ENCODE measurements around the gene PTPRE. TPM values are rescaled to one million over a fixed set of nuclear protein-coding genes. Genes with fewer than 3 reads are reported as not detected.

Gene PTPRE
- total RNA-seq, 1 donor: 0.09 TPM

DNA sequence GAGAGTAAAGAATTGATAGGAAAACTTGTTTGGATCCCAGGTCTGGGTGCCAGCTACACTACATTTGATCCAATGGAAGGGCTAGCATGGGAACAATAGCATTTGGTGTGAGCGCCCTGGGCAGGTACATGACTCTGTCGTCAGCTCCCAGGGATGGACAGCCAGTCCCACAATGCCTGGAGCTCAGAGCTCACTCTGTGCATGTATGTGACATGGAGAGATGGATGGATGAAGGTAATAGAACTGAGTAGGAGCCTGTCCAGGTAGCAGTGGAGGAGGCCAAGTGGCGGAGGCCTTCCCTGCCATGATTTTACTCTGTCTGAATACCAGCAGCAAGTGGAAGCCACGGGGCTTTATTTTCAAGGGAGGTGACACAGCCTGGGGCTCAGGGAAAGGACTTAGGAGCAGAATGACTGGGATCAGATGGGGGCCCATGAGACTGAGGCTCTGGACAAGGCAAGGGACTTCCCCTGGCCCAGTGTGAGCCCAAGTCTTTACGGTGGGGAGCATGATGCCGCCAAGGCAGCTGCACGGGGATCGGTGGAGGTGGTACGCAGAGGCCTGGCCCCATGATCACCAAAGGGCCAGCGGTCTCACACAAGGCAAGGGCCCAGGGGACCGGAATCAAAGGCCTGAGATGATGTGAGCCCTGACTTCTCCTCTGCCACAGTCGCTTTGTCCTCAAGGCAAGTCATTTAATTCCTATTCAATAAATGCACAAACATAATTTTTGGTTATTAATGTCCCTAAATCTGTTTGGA is 5.9 kb downstream of the PTPRE start:
- TF ChIP-seq, protein P1, sequence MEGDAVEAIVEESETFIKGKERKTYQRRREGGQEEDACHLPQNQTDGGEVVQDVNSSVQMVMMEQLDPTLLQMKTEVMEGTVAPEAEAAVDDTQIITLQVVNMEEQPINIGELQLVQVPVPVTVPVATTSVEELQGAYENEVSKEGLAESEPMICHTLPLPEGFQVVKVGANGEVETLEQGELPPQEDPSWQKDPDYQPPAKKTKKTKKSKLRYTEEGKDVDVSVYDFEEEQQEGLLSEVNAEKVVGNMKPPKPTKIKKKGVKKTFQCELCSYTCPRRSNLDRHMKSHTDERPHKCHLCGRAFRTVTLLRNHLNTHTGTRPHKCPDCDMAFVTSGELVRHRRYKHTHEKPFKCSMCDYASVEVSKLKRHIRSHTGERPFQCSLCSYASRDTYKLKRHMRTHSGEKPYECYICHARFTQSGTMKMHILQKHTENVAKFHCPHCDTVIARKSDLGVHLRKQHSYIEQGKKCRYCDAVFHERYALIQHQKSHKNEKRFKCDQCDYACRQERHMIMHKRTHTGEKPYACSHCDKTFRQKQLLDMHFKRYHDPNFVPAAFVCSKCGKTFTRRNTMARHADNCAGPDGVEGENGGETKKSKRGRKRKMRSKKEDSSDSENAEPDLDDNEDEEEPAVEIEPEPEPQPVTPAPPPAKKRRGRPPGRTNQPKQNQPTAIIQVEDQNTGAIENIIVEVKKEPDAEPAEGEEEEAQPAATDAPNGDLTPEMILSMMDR (IDR thresholded peaks at IDR 0.05; ENCODE audit: insufficient read depth, low read length): no peak
- no peak overlapping the region for H3K4me3 ChIP-seq (ENCODE audit: low read depth, low read length)
- no peak for DNase-seq (ENCODE audit: low read depth)

DNA sequence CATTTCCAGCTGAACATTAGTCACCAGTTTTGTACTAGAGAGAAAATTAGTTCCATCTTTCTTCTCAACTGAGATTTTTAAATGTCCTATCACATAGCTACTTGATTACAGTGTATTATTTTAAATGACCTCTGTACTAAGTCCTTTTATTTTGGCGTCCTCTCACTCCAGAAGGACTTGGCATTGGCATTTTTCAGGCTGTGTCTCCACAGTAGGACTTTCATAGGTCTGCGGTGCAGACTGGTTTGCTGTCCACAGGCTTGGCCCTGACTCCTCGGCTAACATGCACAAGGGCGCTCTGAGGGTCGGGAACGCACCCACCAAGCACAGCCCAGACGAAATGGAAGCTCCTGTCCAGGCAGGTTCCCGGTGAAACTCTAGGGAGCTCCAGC is 6.5 kb downstream of the PTPRE start:
- no peak for DNase-seq (ENCODE audit: low read depth)
- TF ChIP-seq, protein P1 (IDR thresholded peaks at IDR 0.05; ENCODE audit: insufficient read depth, low read length): no peak
- H3K4me3 ChIP-seq (ENCODE audit: low read depth, low read length): no peak overlapping the region

DNA sequence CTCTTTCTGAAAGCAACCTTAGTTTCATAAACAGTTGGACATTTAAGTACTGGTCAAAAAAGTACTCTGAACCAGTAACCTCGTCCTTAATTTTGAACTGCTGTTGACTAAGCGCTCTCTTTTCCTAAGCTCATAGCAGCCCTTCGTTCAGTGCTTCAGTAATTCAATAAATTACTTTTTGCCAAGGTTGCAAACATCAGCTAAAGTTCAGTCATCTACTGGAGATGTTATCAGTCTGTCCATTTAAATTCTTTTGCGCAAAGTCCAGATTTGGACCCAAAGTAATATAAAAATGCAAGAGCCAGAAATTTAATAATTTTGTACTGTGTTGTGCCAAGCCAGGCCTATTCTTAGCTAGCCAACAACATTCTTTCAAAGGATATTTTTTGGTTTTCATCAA is 8.4 kb downstream of the PTPRE start:
- DNase-seq (ENCODE audit: low read depth): no peak
- H3K4me3 ChIP-seq (ENCODE audit: low read depth, low read length): no peak overlapping the region
- TF ChIP-seq, protein P1 (IDR thresholded peaks at IDR 0.05; ENCODE audit: insufficient read depth, low read length): no peak

DNA sequence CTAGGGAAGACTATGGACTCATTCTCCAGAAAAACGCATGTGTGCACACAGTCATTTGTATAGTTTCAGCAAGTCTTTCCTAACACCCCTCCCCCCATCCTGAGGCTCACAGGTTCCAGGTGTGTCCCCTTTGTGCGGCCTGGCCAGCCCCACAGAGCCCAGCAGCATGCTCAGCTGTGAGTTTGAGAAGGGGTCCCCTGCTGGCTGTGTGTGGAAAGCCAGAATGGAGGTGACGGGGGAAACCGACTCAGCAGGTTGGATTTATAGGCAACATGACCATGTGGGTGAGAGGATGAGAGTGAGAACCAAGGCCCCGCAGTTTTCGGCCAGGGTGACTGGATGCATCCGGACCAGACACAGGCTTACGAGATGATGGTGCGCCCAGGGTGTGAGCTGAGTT is 9.9 kb downstream of the PTPRE start:
- TF ChIP-seq, protein P1 (IDR thresholded peaks at IDR 0.05; ENCODE audit: insufficient read depth, low read length): no peak
- H3K4me3 ChIP-seq (ENCODE audit: low read depth, low read length): no peak overlapping the region
- DNase-seq (ENCODE audit: low read depth): no peak

DNA sequence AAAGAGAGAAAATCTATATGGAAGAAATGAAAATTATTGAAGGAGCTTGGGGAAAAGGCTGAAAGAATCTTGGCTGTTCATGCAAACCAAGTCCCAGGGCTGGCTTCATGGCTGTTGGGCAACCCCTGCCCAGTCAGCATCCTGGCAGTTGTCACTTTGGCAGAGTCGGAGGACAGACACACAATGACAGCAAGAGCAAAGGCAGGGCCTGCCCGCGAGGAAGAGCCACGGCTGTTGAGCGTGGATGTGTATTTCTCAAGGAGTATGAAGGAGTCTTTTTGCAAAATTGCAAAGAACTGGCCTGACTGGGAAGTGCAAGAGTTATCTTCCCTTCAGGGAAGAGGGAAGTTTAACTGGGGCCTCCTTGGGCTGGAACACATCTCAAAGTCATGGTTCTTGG is 11.7 kb downstream of the PTPRE start:
- TF ChIP-seq, protein P1 (IDR thresholded peaks at IDR 0.05; ENCODE audit: insufficient read depth, low read length): no peak
- no peak overlapping the region for H3K4me3 ChIP-seq (ENCODE audit: low read depth, low read length)
- DNase-seq (ENCODE audit: low read depth): no peak

DNA sequence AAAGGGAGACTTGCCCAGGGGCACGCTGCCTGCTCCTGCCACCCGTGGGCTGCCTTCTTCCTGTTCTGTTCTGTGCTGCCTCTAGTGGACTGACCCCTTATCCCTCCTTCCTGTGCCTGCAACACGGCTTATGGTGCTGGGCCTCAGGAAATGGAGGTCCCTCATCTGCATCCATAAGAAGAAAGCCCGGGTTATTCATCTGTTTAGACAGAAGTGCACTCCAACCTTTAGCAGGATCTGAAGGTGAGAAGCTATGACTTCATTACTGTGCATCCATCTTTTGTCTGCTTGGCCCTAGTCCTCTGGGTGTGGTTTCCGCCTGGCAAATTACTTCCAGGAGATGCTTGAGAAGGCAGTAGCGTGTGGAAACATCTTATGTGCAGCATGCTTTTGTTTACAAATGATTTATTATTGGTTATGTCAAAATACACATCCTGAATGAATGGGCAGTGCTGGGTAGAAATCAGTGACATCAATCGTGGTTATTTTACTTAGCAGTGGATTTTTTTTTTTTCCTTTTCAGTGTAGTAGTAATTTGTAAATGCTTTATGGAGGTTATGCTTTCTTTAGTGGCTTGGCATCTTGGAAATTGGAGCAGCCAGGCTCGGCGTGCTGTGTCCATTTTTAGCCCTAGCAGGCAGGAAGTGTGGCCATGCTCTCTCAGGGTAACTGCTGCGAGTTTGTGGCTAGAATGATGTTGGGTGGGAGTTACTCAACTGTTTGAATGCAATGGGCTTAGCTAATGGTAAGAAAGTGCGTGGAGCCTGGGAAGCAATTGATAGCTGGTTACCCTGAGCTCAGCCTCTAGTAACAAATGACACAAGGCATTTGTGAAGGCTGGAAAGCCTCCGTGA is 12.7 kb downstream of the PTPRE start:
- TF ChIP-seq, protein P1 (IDR thresholded peaks at IDR 0.05; ENCODE audit: insufficient read depth, low read length): peak; percentile 4
- no peak overlapping the region for H3K4me3 ChIP-seq (ENCODE audit: low read depth, low read length)
- DNase-seq (ENCODE audit: low read depth): peak; percentile 29

Data from fibroblast of the aortic adventitia (primary cell).